Stimulated activated CD4-positive, alpha-beta T cell treated with anti-CD3 and anti-CD28 coated beads, Interleukin-2, amount 100 ng/mL, for 4 hours (primary cell): ENCODE data around the gene VEGFA.

Source experiments
- DNase-seq: peaks from one replicate; pipeline ENCODE4 v3.0.0-alpha.2; 2020; ENCODE audit warnings: low read depth

VEGFA gene

GRCh38 chr6:43821101-43821886 is 51.3 kb downstream of the VEGFA start:
- no peak for DNase-seq

DNA sequence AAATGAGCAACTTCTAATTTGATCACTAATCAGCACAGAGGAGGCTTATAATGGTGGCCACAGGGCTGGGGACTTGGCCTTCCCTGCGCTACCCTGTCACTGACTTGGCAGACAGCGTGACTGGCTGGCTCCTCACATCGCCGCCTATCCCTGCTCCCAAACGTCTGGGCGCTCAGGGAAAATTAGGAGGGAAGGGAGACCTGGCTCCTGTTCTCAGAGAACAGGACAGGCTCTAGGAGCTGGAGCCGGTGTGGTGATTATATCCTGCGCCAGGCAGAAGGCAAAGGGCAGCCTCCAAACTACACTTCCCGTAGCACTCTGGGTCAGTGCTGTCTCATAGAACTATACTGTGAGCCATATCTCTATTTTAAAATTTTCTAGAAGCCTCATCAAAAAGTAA is 53.4 kb downstream of the VEGFA start:
- no peak for DNase-seq

DNA sequence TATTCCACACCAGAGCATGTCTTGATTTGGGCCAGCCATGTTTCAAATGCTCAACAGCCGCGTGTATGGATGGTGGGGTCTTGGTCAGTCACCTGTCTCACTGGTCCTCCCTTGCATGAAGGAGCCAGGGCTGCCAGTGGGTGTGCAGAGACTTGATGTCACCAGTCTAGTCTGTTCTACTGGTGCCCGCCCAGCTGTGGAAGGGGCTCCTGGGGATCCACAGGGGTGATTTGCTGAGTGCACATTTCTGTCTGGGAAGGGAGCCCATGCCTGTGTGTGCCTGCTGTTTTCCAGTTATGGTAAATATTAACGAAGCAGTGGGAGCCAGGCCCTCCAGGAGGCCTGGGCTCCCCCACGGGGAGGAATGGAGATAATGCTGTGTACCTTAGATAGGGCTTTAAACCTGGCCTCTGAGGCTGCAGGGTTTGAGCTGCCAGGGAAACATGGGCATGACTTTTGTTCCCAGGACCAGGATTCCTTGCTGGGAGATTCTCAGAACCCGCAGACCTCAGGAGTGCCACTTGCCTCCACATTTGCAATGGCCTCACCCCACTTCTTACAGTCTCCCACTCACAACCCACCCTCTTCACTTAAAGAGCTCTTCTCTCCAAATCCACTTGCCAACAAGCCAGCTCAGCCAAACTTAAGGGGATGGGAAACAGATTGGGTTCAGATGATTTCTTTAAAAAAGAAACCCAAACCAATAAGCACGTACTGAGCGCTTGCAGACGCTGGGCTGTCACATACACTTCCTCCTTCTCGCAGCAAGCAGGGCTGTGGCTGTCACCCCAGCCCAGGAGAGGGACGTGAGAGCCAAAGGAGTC is 54.1 kb downstream of the VEGFA start:
- no peak for DNase-seq

DNA sequence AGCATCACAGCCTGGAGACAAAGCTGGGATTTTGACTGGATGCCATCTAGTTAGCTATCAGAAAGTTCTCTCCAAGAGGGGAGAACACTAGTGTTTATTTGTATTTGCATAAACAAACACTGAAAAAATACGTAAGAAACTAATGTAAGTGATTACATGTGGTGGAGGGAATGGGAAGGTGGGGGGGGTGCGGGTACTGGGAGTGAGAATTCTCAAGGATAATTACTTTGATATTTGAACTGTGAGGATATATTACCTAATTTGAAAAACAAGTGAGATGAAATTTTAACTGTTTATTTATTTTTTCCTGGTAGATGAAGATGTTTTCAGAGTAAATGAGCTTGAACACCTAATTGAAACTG is 54.7 kb downstream of the VEGFA start:
- DNase-seq, result no peak

GRCh38 chr6:43825187-43826115 is 55.4 kb downstream of the VEGFA start:
- DNase-seq, result no peak

DNA sequence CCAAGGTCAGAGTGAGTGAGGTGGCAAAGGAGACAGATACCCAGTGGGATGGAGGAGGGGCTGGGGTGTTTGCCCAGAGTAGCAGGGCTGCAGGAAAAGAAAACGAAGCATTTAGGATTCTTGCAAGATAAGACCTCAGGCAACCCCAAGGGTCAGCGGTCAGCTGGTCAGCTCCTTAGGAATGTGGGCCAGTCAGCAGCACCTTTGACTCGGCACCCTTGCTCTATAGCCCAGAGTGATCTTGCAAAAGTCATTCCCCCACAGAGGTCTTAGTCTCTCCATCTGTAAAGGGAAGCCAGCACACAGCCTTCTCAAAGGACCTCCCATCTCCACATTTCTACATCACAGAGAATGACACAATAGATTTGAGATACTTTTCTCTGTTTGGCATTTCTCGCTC is 56.7 kb downstream of the VEGFA start:
- DNase-seq, result no peak

DNA sequence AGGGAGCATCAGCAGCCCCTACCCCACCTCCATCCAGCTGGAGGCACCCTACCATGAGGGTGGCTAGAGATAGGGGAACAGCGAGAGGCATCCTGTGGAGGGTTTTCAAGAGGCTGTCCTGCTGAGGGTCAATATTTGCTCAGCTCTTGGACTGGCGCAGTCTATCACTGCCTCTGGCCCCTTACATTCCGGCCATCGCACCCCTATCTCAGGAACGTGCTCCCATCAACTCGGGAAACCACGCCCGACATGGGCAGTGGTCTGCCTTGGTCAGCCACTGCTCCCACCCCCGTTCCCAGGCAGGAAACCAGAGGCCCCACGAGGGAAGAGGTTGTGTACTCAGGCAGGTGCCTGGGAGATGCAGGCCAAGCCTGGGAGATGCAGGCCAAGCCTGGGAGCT is 57.9 kb downstream of the VEGFA start:
- no peak for DNase-seq

GRCh38 chr6:43828711-43829110 is 58.7 kb downstream of the VEGFA start:
- no peak for DNase-seq

GRCh38 chr6:43829470-43829869 is 59.5 kb downstream of the VEGFA start:
- DNase-seq, result no peak

GRCh38 chr6:43830775-43831174 is 60.8 kb downstream of the VEGFA start:
- DNase-seq, result no peak

- no peak for DNase-seq
Measured at GRCh38 chr6:43831191-43831590, 61.2 kb downstream of the VEGFA start.

DNA sequence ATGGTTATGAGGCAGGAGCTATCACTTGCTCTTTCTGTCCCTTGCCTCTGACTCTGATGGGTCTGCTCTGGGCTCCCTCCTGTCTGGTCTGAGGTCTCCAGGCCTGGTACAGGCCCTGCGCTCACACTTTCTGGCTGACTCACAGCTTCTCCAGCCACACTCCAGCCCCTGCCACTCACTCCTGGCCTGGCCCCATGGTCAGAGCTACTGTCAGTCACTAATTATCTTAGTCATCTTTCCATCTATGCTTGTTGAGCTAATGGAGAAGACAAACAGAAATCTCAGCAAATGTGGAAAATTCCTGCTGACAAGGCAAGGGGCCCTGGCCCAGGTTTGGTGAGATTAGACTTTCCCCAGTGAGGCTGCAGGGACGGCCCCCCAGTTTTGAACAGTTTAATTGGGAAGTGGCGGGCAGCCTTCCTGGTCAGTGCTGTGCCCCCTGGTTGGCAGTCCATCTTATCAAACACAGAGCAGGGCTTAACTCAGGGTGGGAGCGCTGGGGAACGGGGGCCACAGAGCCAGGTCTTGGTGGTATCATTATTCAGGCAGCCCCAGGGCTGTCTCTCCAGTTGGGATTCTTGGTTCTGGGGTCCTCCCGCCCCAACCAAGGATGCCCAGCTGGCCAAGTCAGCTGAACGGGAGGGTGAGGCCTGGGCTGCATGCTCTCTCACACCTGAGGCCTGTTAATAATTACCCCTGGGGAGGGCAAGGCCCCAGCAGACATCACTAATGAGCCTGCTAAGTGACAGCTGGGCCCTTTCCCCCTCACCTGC is 63.4 kb downstream of the VEGFA start:
- no peak for DNase-seq

GRCh38 chr6:43833996-43834390 is 64.0 kb downstream of the VEGFA start:
- DNase-seq, result no peak

- DNase-seq, result no peak
Measured at GRCh38 chr6:43834528-43835155, 64.6 kb downstream of the VEGFA start.

DNA sequence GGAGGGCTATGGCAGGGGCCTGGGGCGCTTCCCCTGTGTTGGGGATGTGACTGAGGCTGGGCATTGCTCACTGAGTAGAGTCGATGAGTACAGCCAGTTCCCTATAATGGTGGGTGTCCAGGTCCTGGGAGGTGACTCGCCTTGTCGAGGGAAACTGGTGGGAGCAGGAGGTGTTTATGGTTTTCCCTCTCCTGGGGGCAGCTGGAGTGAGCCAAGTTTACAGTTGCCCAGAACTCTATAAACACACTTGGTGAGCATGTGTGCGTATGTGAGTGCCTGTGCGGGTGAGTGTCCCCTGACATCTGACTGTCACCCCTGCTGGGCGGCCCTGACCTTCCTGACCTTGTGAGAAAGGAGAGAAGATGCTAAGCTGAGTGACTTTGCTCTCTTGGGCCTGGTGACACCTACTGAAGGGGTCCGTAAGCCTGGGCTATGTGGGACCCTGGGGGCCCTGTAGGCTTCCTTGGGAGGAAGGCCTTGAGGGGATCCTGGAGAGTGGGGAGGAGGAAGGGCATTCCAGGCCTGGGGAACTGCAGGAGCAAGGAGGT is 65.9 kb downstream of the VEGFA start:
- DNase-seq, result no peak
